IPS-18c (cell line): ENCODE results near the gene KLK8.
A peak's percentile ranks its signal among the peaks of the same experiment; 100 is the strongest.
"Not testable (repeated sequence)": the region's sequence is repeated elsewhere in the genome, so short reads cannot be mapped to it uniquely, and the experiment has no call there.

Experiments
- H3K4me3 ChIP-seq: 2 replicates; pipeline ENCODE4 v1.7.0; 2013; ENCODE audit warnings: low read depth, mild to moderate bottlenecking, low read length, moderate library complexity; ENCODE audit not compliant: insufficient read depth
- H3K9me3 ChIP-seq: one replicate; pipeline ENCODE4 v1.6.1; 2013; ENCODE audit warnings: mild to moderate bottlenecking, low read length, moderate library complexity; ENCODE audit not compliant: control insufficient read depth, insufficient read depth

Gene KLK8

DNA sequence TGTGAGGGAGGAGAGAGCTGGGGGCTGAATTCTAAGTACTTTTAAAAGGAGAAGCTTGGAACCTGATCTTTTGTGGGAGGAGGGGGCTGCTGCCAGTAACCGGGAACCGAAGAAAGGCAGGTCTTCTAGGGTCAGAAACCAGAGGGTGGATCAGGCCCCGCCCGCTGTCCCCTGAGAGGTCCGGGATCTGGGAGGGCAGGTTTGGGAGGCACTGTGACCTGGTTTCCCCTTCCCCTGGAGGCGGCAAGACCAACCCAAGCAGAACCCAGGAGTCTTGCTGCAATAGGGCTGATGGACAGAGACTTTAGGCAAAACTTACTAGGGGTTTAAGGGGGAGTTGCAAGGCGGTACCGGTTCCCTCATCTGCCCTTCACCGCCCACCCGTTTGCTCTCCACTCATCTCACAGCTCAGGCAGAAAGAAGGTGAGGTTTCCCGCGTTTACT lies 707 bp upstream of the KLK8 start:
- Histone ChIP-seq H3K9me3 (no peaks in the 10 kb centered on the region), H3K4me3 (peak overlapping the region; percentile 41; the same call in 1 of the 2 replicates)

DNA sequence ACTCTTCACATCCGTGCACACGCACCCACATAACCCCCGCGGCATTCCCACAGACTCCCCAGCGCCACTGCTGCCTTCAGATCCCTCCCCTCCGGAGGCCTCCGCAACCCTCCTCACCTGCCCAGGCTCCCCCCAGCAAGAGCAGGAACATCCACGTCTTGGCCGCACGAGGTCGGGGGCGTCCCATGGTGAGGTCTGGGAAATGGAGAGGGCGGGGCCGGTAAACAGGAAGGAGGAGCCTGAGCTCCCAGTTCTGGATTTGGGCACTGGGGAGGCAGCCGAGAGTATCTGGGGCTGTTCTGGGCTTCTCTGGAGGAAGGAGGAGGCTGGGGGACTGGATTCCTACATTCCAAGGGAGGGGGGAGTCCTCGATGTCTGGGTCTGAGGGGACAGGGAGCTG lies 423 bp downstream of the KLK8 start:
- Histone ChIP-seq H3K9me3 (no peaks in the 10 kb centered on the region), H3K4me3 (peak overlapping the region; percentile 34; the same call in 1 of the 2 replicates)

GRCh38 chr19:51000426-51000825 lies 978 bp downstream of the KLK8 start:
- Histone ChIP-seq H3K9me3 (no peaks in the 10 kb centered on the region), H3K4me3 (no peak overlapping the region)

GRCh38 chr19:50998686-50999085 lies 2.7 kb downstream of the KLK8 start:
- no peak overlapping the region for H3K4me3 ChIP-seq
- no peaks in the 10 kb centered on the region for H3K9me3 ChIP-seq

- no peak overlapping the region for H3K4me3 ChIP-seq
- no peaks in the 10 kb centered on the region for H3K9me3 ChIP-seq
Measured at GRCh38 chr19:50998061-50998460, 3.3 kb downstream of the KLK8 start.

GRCh38 chr19:50994129-50994528 lies 7.3 kb downstream of the KLK8 start:
- H3K4me3 ChIP-seq: no peak overlapping the region

DNA sequence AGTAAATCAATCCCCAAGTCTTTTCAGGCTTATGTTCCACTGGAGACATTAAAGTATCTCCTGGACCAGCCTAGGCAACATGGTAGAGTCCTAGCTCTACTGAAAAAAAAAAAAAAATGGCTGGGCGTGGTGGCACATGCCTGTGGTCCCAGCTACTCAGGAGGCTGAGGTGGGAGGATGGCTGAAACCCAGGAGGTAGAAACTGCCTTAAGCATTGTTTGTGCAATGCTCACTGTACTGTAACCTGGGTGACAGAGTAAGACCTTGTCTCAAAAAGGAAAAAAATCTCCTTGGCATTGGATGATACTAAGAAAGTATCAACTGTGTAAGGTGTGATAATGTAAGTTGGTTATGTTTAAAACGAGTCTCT lies 8.8 kb downstream of the KLK8 start:
- Histone ChIP-seq H3K4me3 (no peak overlapping the region), H3K9me3 (no peaks in the 10 kb centered on the region)

More at GRCh38 chr19:50994129-50994528, 7.3 kb downstream of the KLK8 start:
- H3K9me3 ChIP-seq: no peaks in the 10 kb centered on the region

DNA sequence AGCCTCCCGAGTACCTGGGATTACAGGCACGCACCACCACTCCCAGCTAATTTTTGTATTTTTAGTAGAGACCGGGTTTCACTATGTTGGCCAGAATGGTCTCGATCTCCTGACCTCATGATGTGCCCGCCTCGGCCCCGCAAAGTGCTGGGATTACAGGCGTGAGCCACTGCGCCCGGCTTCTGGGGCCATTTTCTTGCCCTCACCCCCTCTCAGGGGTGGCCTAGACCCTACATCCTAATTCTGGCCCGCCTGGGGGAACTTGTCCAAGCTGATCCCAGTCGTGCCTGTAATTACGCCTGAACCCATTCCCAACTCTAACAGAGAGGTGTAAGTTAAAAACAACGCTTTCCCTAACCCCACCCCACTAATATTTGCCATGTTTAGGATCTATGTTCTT lies 17.0 kb downstream of the KLK8 start:
- H3K9me3 ChIP-seq, H3K4me3 ChIP-seq: not testable (repeated sequence)

DNA sequence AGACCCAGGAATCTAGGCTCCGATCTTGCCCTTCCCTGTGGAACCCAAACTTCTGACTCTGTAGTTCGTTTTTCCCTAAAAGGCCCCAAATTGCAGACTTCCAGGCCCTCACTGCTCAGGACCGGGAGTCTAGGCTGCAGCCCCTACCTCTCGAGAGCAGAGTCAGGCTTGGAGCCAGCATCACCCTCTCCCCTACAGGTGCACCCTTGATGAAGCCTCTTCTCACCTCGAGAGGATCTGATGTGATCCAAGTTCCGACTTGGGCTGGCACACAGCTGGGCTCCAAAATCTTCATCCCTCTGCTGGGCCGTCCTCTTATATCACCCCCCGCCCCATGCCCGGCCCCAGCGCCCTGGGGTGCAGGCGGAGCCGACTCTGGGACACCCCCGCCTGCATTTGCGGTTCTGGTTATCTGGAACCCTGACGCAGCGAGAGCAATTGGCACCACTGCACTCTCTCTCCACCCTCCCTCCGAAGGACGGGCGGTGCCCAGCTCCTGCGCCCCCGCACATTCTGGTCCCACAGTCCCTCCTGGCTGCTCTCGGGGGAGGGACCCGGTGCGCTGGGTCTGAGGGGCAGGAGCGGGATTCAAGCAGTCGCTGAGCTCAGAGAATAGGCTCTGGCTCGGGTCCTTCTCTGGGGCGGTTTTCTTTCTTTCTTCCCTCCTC lies 17.6 kb downstream of the KLK8 start, which contains the start of gene KLK7:
KLK7 (minus strand) TSS at position 293 of the 668 bp plus-strand sequence. CDS start 1,518 bp downstream, outside the sequence.
- peaks cover 4% of the 10 kb centered on the region for H3K9me3 ChIP-seq
- peak within 1 kb of the TSS; percentile 40; the same call in 1 of the 2 replicates for H3K4me3 ChIP-seq

- Histone ChIP-seq H3K4me3 (no peak overlapping the region), H3K9me3 (peaks cover 4% of the 10 kb centered on the region)
Measured at GRCh38 chr19:50982186-50982585, 19.2 kb downstream of the KLK8 start.

DNA sequence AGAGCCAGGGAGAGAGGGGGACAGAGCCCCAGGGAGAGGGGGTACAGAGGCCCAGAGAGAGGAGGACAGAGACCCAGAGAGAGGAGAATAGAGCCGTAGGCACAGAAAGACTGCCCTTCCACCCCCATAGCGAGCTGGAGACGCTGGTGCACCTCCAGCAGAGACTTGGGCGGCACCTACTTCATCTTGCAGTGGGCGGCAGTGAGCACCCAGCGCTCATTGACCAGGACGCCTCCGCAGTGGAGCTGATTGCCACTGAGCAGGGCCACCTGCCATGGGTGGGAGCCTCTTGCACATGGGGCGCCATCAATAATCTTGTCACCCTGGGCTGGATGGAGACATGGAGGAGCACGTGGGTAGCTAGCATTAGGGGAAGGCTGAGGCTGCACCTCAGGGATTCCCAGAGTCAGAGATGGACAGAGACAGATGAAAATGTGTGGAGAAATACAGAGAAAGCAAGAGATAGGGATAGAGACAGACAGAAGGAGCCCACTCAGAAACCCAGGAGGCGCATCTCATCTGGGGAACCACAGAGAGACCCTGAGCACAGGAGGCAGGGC lies 19.7 kb downstream of the KLK8 start:
- peaks cover 4% of the 10 kb centered on the region for H3K9me3 ChIP-seq
- H3K4me3 ChIP-seq: no peak overlapping the region

DNA sequence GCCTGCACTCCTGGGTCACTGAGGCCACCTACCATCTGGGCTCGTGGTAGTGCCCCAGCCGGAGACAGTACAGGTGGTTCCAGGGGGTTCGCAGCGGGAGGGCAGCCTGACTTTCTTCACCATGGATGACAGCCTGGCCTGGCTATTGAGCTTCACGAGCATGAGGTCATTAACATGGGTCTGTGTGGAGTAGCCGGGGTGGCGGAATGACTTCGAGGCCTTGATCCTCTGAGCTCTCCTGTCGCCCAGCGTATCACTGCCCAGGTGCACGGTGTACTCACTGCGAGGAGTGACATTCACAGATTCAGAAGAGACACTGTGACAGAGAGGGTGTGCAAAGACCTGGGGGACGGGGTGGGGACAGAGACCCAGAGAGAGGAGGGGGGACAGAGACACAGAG lies 21.2 kb downstream of the KLK8 start:
- no peak overlapping the region for H3K4me3 ChIP-seq
- peaks cover 4% of the 10 kb centered on the region for H3K9me3 ChIP-seq

DNA sequence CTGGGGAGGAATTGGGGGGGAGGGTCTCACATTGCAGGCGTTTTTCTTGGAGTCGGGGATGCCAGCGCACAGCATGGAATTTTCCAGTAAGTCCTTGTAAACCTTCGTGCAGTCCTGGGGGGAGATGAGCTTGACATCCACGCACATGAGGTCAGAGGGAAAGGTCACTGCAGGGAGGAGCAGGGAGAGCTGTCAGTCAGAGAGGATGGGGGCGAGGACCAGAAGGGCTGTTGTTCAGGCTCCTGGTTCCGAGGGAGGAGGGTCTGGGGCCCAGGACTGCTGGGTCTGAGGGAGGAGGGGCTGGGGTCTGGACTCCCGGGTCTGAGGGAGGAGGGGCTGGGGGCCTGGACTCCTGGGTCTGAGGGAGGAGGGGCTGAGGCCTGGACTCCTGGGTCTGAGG lies 21.6 kb downstream of the KLK8 start:
- Histone ChIP-seq H3K9me3 (peaks cover 4% of the 10 kb centered on the region), H3K4me3 (no peak overlapping the region)

- Histone ChIP-seq H3K4me3 (no peak overlapping the region), H3K9me3 (peaks cover 4% of the 10 kb centered on the region)
Measured at GRCh38 chr19:50978772-50979390, 22.5 kb downstream of the KLK8 start.

GRCh38 chr19:50977626-50978025 lies 23.8 kb downstream of the KLK8 start:
- H3K9me3 ChIP-seq: peaks cover 4% of the 10 kb centered on the region
- H3K4me3 ChIP-seq: no peak overlapping the region

GRCh38 chr19:50975766-50976165 lies 25.6 kb downstream of the KLK8 start:
- Histone ChIP-seq H3K9me3 (peaks cover 6% of the 10 kb centered on the region), H3K4me3 (no peak overlapping the region)

GRCh38 chr19:50974702-50975556 lies 26.5 kb downstream of the KLK8 start:
- Histone ChIP-seq H3K4me3 (no peak overlapping the region), H3K9me3 (peaks cover 4% of the 10 kb centered on the region)
